AG04450 (cell line): ENCODE measurements around the gene NCAM1. TPM values are rescaled to one million over a fixed set of nuclear protein-coding genes. Genes with fewer than 3 reads are reported as not detected.

ENCODE experiments used
- CTCF ChIA-PET: fragments of 300-600, 350-600 bp; formaldehyde crosslinking; extraction: SDS; loops from one replicate; lab custom pipeline; 2022; ENCODE audit warnings: antibody characterized with exemption, inconsistent platforms; lab: Charles Lee
- POLR2A ChIA-PET: fragments of 350-600 bp; formaldehyde crosslinking; extraction: SDS; loops from one replicate; lab custom pipeline; 2021; ENCODE audit warnings: antibody characterized with exemption, inconsistent platforms; lab: Yijun Ruan, JAX
- DNase-seq: peaks from one replicate; pipeline ENCODE4 v3.0.0-alpha.2; 2011; ENCODE audit warnings: low read depth, low spot score
- H3K27ac ChIP-seq: one replicate; pipeline ENCODE4 v1.5.1; 2012; ENCODE audit warnings: low read depth, low read length, control low read depth
- H3K27me3 ChIP-seq: one replicate; pipeline ENCODE4 v1.6.0; 2012; ENCODE audit warnings: low read length; ENCODE audit not compliant: control insufficient read depth, insufficient read depth
- H3K4me3 ChIP-seq: 2 replicates; pipeline ENCODE4 v1.5.1; 2011; ENCODE audit warnings: mild to moderate bottlenecking, low read depth, low read length, control low read depth
- H3K9me3 ChIP-seq: 2 replicates; pipeline ENCODE4 v1.5.1; 2012; ENCODE audit warnings: low read length; ENCODE audit not compliant: control insufficient read depth, insufficient read depth
- CTCF ChIP-seq: IDR thresholded peaks from 2 replicates; pipeline ENCODE4 v1.5.1; 2011; ENCODE audit warnings: low read depth, low read length, control low read depth, inconsistent platforms
- polyA plus RNA-seq: library from polyadenylated mRNA; depleted of rRNA; stranded (reverse); fragments of >200 nt; gene quantifications from 2 replicates; pipeline ENCODE4 v1.2.3, GENCODE V29; 2011

Gene NCAM1
- polyA plus RNA-seq, 1 experiment = not detected

GRCh38 chr11:113234888-113235287 lies 273.7 kb downstream of the NCAM1 start:
- Histone ChIP-seq H3K4me3 (no peak overlapping the region), H3K9me3 (no peaks in the 10 kb centered on the region), H3K27me3 (no peaks in the 10 kb centered on the region), H3K27ac (no peak overlapping the region)
- no peak for DNase-seq
- TF ChIP-seq CTCF = no peak
- CTCF ChIA-PET = no interaction called here
- POLR2A ChIA-PET = interaction anchor here (0.6 kb wide), 1 partner anchor 1292 kb away, joined by 3 read pairs; no protein-coding TSS in a partner anchor

- POLR2A ChIA-PET = no interaction called here
- no peaks in the 10 kb centered on the region for H3K9me3 ChIP-seq
- no peak for DNase-seq
- CTCF ChIA-PET = interaction anchor here (1.1 to 1.3 kb wide), 2 partner anchors 53 to 69 kb away, joined by 3 to 4 read pairs; no protein-coding TSS in a partner anchor
- no peak for TF ChIP-seq CTCF
- no peak overlapping the region for H3K27ac ChIP-seq
- H3K4me3 ChIP-seq = no peak overlapping the region
- no peaks in the 10 kb centered on the region for H3K27me3 ChIP-seq
Observed at GRCh38 chr11:113237261-113237660, 276.0 kb downstream of the NCAM1 start.

GRCh38 chr11:113238721-113239120 lies 277.5 kb downstream of the NCAM1 start:
- Histone ChIP-seq H3K27ac (no peak overlapping the region), H3K9me3 (no peaks in the 10 kb centered on the region), H3K27me3 (no peaks in the 10 kb centered on the region), H3K4me3 (no peak overlapping the region)
- CTCF ChIA-PET = no interaction called here
- POLR2A ChIA-PET = no interaction called here
- no peak for DNase-seq
- TF ChIP-seq CTCF = no peak

- DNase-seq = no peak
- POLR2A ChIA-PET = no interaction called here
- no peak overlapping the region for H3K27ac ChIP-seq
Observed at GRCh38 chr11:113240389-113240788, 279.2 kb downstream of the NCAM1 start.

More at GRCh38 chr11:113240389-113240788, 279.2 kb downstream of the NCAM1 start:
- CTCF ChIA-PET = interaction anchor here (1.4 kb wide), 1 partner anchor 49 kb away, joined by 7 read pairs; no protein-coding TSS in a partner anchor
- Histone ChIP-seq H3K27me3 (no peaks in the 10 kb centered on the region), H3K4me3 (no peak overlapping the region), H3K9me3 (no peaks in the 10 kb centered on the region)
- TF ChIP-seq CTCF = no peak
